ENCODE results near the gene VEGFB.

The VEGFB gene

GRCh38 chr11:64253043-64253442, 18.7 kb downstream of the VEGFB start:
- no peak overlapping the region; the same call in 1 of the 2 replicates for H3K27ac ChIP-seq
- no peak for TF ChIP-seq ZFX (IDR thresholded peaks at IDR 0.05)
- TF ChIP-seq CTCF (conservative IDR thresholded peaks at IDR 0.05): no peak

- no peak for TF ChIP-seq CTCF (conservative IDR thresholded peaks at IDR 0.05)
- no peak for TF ChIP-seq ZFX (IDR thresholded peaks at IDR 0.05)
- no peak overlapping the region for H3K27ac ChIP-seq
These were observed 19.1 kb downstream of the VEGFB start for GRCh38 chr11:64253481-64253880.

- no peak overlapping the region for H3K27ac ChIP-seq
- no peak for TF ChIP-seq ZFX (IDR thresholded peaks at IDR 0.05)
- TF ChIP-seq CTCF (conservative IDR thresholded peaks at IDR 0.05): no peak
These were observed 19.9 kb downstream of the VEGFB start for GRCh38 chr11:64254326-64254725.

GRCh38 chr11:64255135-64256128, 21.0 kb downstream of the VEGFB start:
- no peak overlapping the region for H3K27ac ChIP-seq
- TF ChIP-seq CTCF (conservative IDR thresholded peaks at IDR 0.05) (no peak), ZFX (IDR thresholded peaks at IDR 0.05) (no peak)

GRCh38 chr11:64256300-64256699, 21.9 kb downstream of the VEGFB start:
- H3K27ac ChIP-seq: no peak overlapping the region
- TF ChIP-seq CTCF (conservative IDR thresholded peaks at IDR 0.05): no peak
- no peak for TF ChIP-seq ZFX (IDR thresholded peaks at IDR 0.05)

GRCh38 chr11:64258356-64258755, 24.0 kb downstream of the VEGFB start:
- TF ChIP-seq CTCF (conservative IDR thresholded peaks at IDR 0.05) (no peak), ZFX (IDR thresholded peaks at IDR 0.05) (no peak)
- H3K27ac ChIP-seq: no peak overlapping the region

GRCh38 chr11:64258946-64259532, 24.7 kb downstream of the VEGFB start:
- TF ChIP-seq CTCF (conservative IDR thresholded peaks at IDR 0.05) (no peak), ZFX (IDR thresholded peaks at IDR 0.05) (no peak)
- no peak overlapping the region for H3K27ac ChIP-seq

Measured in C4-2B (cell line).